ENCODE results near the gene CNNM3.

CNNM3 gene

DNA sequence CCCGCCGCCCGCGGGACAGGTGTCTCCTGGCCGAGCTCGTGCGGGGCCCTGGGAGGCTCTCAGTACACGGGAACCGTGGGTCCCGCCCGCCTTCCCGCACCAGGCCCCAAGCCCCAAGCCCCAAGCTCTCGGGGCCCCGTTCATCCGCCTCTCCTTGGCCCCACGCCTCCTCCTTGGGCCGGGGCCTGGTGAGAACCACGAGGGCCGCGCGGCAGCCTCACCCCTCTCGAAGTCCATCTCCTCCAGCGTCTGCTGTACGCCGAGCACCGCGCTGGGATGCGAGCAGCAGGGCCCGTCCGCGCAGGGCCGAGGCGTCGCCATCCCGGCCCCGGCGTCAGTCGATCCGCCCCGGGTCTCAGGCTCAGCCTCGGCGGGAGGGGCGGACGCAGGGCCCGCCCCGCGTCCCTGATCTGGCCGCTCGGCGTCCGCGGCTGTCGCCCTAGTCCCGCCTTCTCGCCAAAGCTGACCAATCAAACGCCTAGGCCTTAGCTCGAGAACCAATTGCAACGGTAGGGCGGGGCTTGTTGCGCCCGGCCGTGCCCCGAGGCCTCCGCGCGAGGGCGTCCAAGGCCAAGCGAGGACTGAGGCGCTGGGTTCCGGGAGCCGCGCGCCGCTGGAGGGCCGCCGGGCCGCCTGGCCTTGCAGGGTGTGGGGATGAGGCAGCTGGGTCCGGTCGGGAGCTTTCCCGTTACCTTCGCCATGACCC, 41.8 kb downstream of the CNNM3 start, which contains the start of gene ANKRD39:
Gene ANKRD39, minus strand, starts transcription at position 350 of the 706 bp plus-strand sequence. Its CDS starts 29 bp downstream, at position 321.
- Histone ChIP-seq H3K36me3 (ENCODE audit: low read depth) (peaks cover 36% of the 10 kb centered on the region), H3K4me1 (ENCODE audit: insufficient read depth, poor library complexity, severe bottlenecking) (no peaks in the 10 kb centered on the region), H3K9me3 (ENCODE audit: severe bottlenecking) (no peaks in the 10 kb centered on the region), H3K27ac (ENCODE audit: poor library complexity, severe bottlenecking) (peak within 1 kb of the TSS; percentile 23), H3K27me3 (ENCODE audit: insufficient read depth, poor library complexity, severe bottlenecking) (no peaks in the 10 kb centered on the region), H3K4me3 (ENCODE audit: severe bottlenecking) (peak within 1 kb of the TSS; percentile 51)
- ATAC-seq (ENCODE audit: low read depth) (peak; percentile 90), DNase-seq (ENCODE audit: low spot score) (peak; percentile 92)
- TF ChIP-seq, protein P1, sequence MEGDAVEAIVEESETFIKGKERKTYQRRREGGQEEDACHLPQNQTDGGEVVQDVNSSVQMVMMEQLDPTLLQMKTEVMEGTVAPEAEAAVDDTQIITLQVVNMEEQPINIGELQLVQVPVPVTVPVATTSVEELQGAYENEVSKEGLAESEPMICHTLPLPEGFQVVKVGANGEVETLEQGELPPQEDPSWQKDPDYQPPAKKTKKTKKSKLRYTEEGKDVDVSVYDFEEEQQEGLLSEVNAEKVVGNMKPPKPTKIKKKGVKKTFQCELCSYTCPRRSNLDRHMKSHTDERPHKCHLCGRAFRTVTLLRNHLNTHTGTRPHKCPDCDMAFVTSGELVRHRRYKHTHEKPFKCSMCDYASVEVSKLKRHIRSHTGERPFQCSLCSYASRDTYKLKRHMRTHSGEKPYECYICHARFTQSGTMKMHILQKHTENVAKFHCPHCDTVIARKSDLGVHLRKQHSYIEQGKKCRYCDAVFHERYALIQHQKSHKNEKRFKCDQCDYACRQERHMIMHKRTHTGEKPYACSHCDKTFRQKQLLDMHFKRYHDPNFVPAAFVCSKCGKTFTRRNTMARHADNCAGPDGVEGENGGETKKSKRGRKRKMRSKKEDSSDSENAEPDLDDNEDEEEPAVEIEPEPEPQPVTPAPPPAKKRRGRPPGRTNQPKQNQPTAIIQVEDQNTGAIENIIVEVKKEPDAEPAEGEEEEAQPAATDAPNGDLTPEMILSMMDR (IDR thresholded peaks at IDR 0.05; ENCODE audit: poor library complexity, severe bottlenecking): peak; percentile 96

DNA sequence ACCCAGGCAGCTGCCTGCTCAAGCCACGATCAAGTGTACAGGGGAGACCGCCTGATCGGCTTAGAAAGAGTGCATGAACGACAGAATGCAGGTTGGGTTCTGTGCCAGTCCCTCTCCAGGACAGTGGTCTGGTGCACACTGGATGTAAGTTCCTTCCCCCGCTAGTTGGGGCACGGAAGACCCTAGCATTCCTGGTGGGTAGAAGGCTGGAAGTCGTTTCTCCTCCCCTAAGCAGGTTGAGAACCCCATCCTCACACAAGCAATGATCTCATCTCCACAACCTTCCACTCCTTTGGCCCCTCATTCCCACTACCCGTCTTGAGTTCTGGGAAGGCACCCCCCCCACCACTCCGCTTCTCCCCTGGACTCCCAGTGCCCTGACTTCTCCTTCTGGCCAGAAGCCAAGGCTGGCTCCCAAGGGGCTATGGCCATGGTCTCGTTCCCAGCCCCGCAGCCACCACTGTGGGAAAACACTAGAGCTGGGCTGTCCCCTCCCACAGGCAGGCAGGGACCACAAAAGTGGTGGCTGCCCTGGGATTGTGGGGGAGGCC, 43.1 kb downstream of the CNNM3 start:
- no peaks in the 10 kb centered on the region for H3K9me3 ChIP-seq (ENCODE audit: severe bottlenecking)
- H3K27me3 ChIP-seq (ENCODE audit: insufficient read depth, poor library complexity, severe bottlenecking): no peaks in the 10 kb centered on the region
- H3K4me3 ChIP-seq (ENCODE audit: severe bottlenecking): no peak overlapping the region
- ATAC-seq (ENCODE audit: low read depth): no peak
- peak; percentile 64 for DNase-seq (ENCODE audit: low spot score)
- TF ChIP-seq, protein P1 (IDR thresholded peaks at IDR 0.05; ENCODE audit: poor library complexity, severe bottlenecking): no peak
- peaks cover 38% of the 10 kb centered on the region for H3K36me3 ChIP-seq (ENCODE audit: low read depth)
- no peak overlapping the region for H3K27ac ChIP-seq (ENCODE audit: poor library complexity, severe bottlenecking)
- no peaks in the 10 kb centered on the region for H3K4me1 ChIP-seq (ENCODE audit: insufficient read depth, poor library complexity, severe bottlenecking)

DNA sequence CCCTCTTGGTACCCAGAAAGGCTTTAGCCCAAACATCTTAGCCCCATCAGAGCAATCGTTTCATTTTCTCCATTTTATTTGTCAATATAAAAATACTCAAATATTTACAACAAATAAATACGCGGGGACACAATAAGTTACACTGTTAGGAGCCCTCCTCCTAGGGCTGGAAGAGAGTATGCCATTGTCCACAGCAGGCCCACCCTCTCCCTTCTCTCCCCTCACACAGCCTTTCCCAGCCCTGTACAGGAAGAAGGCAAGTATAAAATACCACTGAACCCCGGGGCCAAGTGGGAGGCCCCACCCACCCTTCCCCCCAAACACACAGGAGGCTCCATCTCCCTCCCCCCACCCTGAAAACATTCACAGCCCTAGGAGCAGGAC, 43.6 kb downstream of the CNNM3 start:
- Histone ChIP-seq H3K27ac (ENCODE audit: poor library complexity, severe bottlenecking) (no peak overlapping the region), H3K27me3 (ENCODE audit: insufficient read depth, poor library complexity, severe bottlenecking) (no peaks in the 10 kb centered on the region), H3K36me3 (ENCODE audit: low read depth) (peaks cover 43% of the 10 kb centered on the region), H3K9me3 (ENCODE audit: severe bottlenecking) (no peaks in the 10 kb centered on the region), H3K4me1 (ENCODE audit: insufficient read depth, poor library complexity, severe bottlenecking) (no peaks in the 10 kb centered on the region), H3K4me3 (ENCODE audit: severe bottlenecking) (no peak overlapping the region)
- ATAC-seq (ENCODE audit: low read depth): no peak
- DNase-seq (ENCODE audit: low spot score): no peak
- TF ChIP-seq, protein P1 (IDR thresholded peaks at IDR 0.05; ENCODE audit: poor library complexity, severe bottlenecking): no peak

DNA sequence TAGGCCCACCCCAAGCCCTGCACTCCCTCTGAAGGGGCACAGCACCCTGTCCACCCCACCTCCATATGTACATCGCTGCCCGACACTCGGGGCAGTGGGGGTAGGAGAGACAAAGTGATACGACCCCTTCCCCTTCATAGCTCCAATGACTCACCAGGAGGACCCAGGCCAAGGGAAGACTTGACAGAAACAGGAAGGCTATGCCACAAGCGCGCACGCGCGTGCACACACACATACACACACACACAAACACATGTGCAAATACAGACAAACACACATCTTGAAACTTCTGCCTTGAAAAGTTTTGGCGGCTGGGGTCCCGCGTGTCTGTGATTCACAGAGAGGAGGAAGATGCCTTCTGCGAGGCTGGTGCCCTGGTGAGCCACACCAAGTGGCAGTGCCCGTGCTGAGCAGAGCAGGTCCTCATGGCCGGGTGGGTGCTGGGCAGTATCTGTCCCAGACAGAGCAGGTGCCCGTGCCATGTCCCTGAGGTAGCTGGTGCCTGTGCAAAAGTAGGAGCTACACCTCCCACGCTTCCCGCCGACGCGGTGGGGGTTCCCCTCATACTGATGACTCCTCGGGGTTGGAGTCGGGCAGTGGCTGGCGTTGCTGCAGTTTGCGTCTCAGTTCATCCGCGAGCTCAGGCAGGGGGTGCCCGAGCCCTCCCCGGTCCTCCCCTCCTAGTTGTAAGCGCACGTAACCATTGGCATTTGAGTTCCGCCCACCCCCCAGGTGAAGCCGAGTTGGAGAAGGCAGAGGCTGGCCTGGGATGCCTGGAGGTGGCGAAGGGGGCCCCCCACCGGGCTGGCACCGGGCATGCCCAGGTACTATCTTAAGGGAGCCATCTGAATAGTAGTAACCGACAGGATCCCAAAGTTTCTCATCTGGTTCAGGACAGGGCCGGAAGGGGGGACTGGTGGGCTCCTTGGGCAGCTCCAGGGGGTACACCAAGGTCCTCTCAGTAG, 44.3 kb downstream of the CNNM3 start:
- peaks cover 50% of the 10 kb centered on the region for H3K36me3 ChIP-seq (ENCODE audit: low read depth)
- no peak overlapping the region for H3K4me3 ChIP-seq (ENCODE audit: severe bottlenecking)

More for the DNA sequence above, 44.3 kb downstream of the CNNM3 start:
- ATAC-seq (ENCODE audit: low read depth): no peak
- Histone ChIP-seq H3K27me3 (ENCODE audit: insufficient read depth, poor library complexity, severe bottlenecking) (no peaks in the 10 kb centered on the region), H3K9me3 (ENCODE audit: severe bottlenecking) (no peaks in the 10 kb centered on the region), H3K27ac (ENCODE audit: poor library complexity, severe bottlenecking) (no peak overlapping the region), H3K4me1 (ENCODE audit: insufficient read depth, poor library complexity, severe bottlenecking) (no peaks in the 10 kb centered on the region)
- peak; percentile 66 for DNase-seq (ENCODE audit: low spot score)
- TF ChIP-seq, protein P1 (IDR thresholded peaks at IDR 0.05; ENCODE audit: poor library complexity, severe bottlenecking): no peak
